HG02981 (cell line): Measurements from ENCODE around the gene SANBR.

Experiments
- ATAC-seq: cut with Tn5 transposase; IDR thresholded peaks from one replicate; pipeline ENCODE4 v1.9.1; 2021; ENCODE audit warnings: mild to moderate bottlenecking, moderate library complexity; ENCODE audit not compliant: unreplicated experiment

Gene SANBR

DNA sequence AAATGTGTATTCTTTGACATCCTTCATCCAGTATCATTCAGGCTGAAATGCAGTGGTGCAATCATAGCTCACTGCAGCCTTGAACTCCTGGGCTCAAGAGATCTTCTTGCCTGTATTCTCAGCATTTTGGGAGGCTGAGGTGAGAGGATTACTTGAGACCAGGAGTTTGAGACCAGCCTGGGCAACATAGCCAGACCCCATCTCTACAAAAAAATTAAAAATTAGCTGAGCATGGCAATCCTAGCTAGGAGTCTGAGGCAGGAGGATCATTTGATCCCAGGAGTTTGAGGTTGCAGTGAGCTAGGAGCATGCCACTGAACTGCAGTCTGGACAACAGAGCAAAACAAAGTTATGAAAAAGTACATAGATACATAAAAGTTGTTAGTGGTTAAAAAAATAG, 24.1 kb downstream of the SANBR start:
- ATAC-seq: no peak

DNA sequence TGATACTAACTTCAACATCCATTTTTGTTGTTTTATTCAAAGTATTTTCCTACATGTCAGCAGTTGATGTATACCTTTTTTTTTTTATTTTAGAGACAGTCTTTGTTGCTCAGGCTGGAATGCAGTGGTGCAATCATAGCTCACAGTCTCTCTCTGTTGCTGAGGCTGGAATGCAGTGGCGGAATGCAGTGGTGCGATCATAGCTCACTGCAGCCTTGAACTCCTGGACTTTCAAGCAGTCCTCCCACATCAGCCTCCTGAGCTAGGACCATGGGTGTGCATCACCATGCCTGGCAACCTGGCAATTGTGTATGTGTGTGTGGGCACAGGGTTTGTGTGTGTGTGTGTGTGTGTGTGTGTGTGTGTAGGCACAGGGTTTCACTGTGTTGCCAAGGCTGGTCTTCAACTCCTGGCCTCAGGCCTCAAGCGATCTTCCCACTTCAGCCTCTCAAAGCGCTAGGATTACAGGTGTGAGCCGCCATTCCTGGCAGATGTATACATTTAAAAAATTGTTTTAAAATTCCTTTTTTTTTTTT, 24.8 kb downstream of the SANBR start:
- ATAC-seq: no peak

GRCh38 chr2:61091485-61091884, 25.8 kb downstream of the SANBR start:
- no peak for ATAC-seq

- ATAC-seq: no peak
Measured at GRCh38 chr2:61096438-61096837, 30.8 kb downstream of the SANBR start.

DNA sequence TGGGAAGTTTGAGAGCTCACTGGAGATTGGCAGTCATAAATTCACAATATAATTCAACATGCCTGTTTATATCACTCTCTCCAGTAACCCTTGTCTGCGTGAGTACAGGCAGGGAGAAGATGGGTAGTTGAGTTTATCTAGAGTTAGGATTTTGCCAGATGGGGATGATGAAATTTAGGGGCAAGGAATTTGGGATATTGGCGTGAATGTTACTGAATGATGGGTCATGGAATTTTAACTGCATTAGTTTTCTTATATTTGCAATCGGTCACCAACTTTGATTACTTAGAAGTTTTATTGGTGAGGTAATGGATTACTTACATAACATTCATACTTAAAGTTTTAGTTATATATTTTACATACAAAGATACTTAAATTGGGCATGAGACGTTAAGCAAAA, 35.1 kb downstream of the SANBR start:
- no peak for ATAC-seq

- no peak for ATAC-seq
Measured at GRCh38 chr2:61109291-61109690, 43.6 kb downstream of the SANBR start.

DNA sequence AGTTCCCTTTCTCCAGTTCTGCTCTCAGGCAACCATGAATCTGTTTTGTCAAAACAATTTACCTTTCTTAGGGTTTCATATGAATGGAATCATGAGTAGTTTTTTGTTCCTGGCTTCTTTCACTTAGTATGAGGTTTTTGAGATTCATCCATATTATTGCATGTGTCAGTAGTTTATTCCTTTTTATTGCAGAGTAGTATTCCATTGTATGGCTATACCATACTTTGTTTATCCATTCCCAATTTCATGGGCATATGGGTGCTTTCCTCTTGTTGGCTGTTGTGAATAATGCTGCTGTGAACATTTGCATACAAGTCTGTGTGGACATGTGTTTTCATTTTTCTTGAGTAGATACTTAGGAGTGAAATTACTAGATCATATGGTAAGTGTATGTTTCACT, 46.0 kb downstream of the SANBR start:
- ATAC-seq: no peak

- no peak for ATAC-seq
Measured at GRCh38 chr2:61114147-61114546, 48.5 kb downstream of the SANBR start.
